ENCODE results near the gene CCT7. TPM values are rescaled to one million over a fixed set of nuclear protein-coding genes. Genes with fewer than 3 reads are reported as not detected.

Gene CCT7
- total and polyA plus RNA-seq, 2 donors (not counting 1 experiment from before 2014, with no cell fraction given) = 94.4 to 160 TPM

GRCh38 chr2:73284296-73285158 lies 50.4 kb downstream of the CCT7 start, which contains the start of gene FBXO41:
Gene FBXO41, minus strand, starts transcription at chr2:73284478. Its CDS starts 14,848 bp downstream, at chr2:73269630.
- POLR2A ChIA-PET = interaction anchor here (0.5 to 1.8 kb wide), 7 partner anchors 9 to 1247 kb away, joined by 3 to 20 read pairs (median 3); partner anchors contain the start of genes ALMS1, CCT7, EGR4 and PRADC1
- Histone ChIP-seq H3K27ac (ENCODE audit: low read length in 2 of 2) (peak within 1 kb of the TSS; percentile 80 to 81), H3K9ac (ENCODE audit: low read length) (peak within 1 kb of the TSS; percentile 80), H4K20me1 (ENCODE audit: control insufficient read depth, insufficient read depth, low read length, poor library complexity, severe bottlenecking) (no peaks in the 10 kb centered on the region), H3K4me1 (ENCODE audit: control insufficient read depth in 2 of 2, insufficient read depth in 2 of 2, low read length in 2 of 2) (peaks cover 21 to 34% of the 10 kb centered on the region in 2 donors), H3K9me3 (ENCODE audit: control extremely low read depth in 1 of 3, control insufficient read depth in 2 of 3, insufficient read depth in 1 of 3, low read length in 2 of 3) (no peaks in the 10 kb centered on the region), H2AFZ (ENCODE audit: insufficient read depth, low read depth, low read length, poor library complexity, severe bottlenecking) (peak within 1 kb of the TSS; percentile 88), H3K36me3 (replicated peaks in 1 of 2; ENCODE audit: control extremely low read depth in 1 of 2, control insufficient read depth in 1 of 2, extremely low read depth in 1 of 2, insufficient read depth in 2 of 2, low read length in 1 of 2) (peaks cover 0 to 2% of the 10 kb centered on the region in 2 experiments), H3K79me2 (ENCODE audit: control insufficient read depth, insufficient read depth, low read length) (peaks cover 12% of the 10 kb centered on the region), H3K4me2 (replicated peaks; ENCODE audit: low read depth, low read length, poor library complexity, severe bottlenecking) (peak within 1 kb of the TSS; percentile 86), H3K27me3 (replicated peaks in 1 of 4; ENCODE audit: control extremely low read depth in 1 of 4, control insufficient read depth in 3 of 4, insufficient read depth in 4 of 4, low read length in 3 of 4) (peaks cover 0 to 6% (median 0%) of the 10 kb centered on the region in 4 experiments), H3K4me3 (ENCODE audit: control extremely low read depth in 1 of 5, extremely low read depth in 1 of 5, insufficient read depth in 1 of 5, low read depth in 2 of 5, low read length in 4 of 5) (peak within 1 kb of the TSS; percentile 40 to 81 (median 75))
- peaks cover 32% of the 10 kb centered on the region for H3K4me1 Mint-ChIP-seq
- CTCF ChIA-PET = interaction anchor here (0.7 to 1.5 kb wide), 3 partner anchors 13 to 107 kb away, joined by 3 to 6 read pairs (median 4); partner anchors contain the start of genes CCT7 and PRADC1
- H3K27me3 Mint-ChIP-seq = peaks cover 2% of the 10 kb centered on the region
- no peak for TF ChIP-seq EZH2 (IDR thresholded peaks at IDR 0.05; ENCODE audit: borderline replicate concordance, insufficient read depth, low read depth, low read length, poor library complexity, severe bottlenecking)
- peak; percentile 3 for TF ChIP-seq CTCF (IDR thresholded peaks at IDR 0.05)
- DNase-seq (peak; percentile 81), ATAC-seq (ENCODE audit: low read depth) (peak; percentile 72)
- H3K4me3 Mint-ChIP-seq = peak within 1 kb of the TSS; percentile 93
- WGBS (ENCODE audit: insufficient coverage) = under 1% methylated on average over 60 of the region's 69 CpGs
- peak within 1 kb of the TSS; percentile 91 for H3K27ac Mint-ChIP-seq
- intact Hi-C loops (cut with micrococcal nuclease) = loop anchor here (1.0 to 2.0 kb wide), 5 partner anchors 16 to 214 kb away; partner anchors contain the start of genes ALMS1, CCT7, SFXN5 and SMYD5
- H3K9me3 Mint-ChIP-seq (ENCODE audit: insufficient read depth) = no peaks in the 10 kb centered on the region
